Measurements from ENCODE around the gene ITIH3.

- no peak for TF ChIP-seq POLR2A (IDR thresholded peaks at IDR 0.05; ENCODE audit: low read length)
- TF ChIP-seq GATA1 (IDR thresholded peaks at IDR 0.05; ENCODE audit: low read depth, low read length), result no peak
Measured at GRCh38 chr3:52805270-52806039, 10.9 kb downstream of the ITIH3 start.

Measured in erythroblast (primary cell).